NB4 (cell line): ENCODE data around the gene CCL23.

Experiments
- MYC ChIP-seq: IDR thresholded peaks from 2 replicates; pipeline ENCODE4 v1.6.1; 2011; ENCODE audit warnings: low read depth, low read length
- POLR2A ChIP-seq: IDR thresholded peaks from 2 replicates; pipeline ENCODE4 v1.6.1; 2011; ENCODE audit warnings: mild to moderate bottlenecking; ENCODE audit not compliant: insufficient read length; ENCODE audit errors: extremely low read depth
- TF ChIP-seq, protein P1 (sequence below): IDR thresholded peaks from one replicate; pipeline ENCODE4 v1.5.1; 2012; ENCODE audit warnings: low read depth, low read length
- TF ChIP-seq, protein P2 (sequence below): IDR thresholded peaks from 2 replicates; pipeline ENCODE4 v1.6.1; 2011; ENCODE audit warnings: low read depth, low read length

GRCh38 chr17:35981908-35982330 lies 35.9 kb downstream of the CCL23 start:
- TF ChIP-seq, protein P1, sequence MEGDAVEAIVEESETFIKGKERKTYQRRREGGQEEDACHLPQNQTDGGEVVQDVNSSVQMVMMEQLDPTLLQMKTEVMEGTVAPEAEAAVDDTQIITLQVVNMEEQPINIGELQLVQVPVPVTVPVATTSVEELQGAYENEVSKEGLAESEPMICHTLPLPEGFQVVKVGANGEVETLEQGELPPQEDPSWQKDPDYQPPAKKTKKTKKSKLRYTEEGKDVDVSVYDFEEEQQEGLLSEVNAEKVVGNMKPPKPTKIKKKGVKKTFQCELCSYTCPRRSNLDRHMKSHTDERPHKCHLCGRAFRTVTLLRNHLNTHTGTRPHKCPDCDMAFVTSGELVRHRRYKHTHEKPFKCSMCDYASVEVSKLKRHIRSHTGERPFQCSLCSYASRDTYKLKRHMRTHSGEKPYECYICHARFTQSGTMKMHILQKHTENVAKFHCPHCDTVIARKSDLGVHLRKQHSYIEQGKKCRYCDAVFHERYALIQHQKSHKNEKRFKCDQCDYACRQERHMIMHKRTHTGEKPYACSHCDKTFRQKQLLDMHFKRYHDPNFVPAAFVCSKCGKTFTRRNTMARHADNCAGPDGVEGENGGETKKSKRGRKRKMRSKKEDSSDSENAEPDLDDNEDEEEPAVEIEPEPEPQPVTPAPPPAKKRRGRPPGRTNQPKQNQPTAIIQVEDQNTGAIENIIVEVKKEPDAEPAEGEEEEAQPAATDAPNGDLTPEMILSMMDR = peak; percentile 34
- TF ChIP-seq POLR2A (no peak), MYC (no peak)
- TF ChIP-seq, protein P2, sequence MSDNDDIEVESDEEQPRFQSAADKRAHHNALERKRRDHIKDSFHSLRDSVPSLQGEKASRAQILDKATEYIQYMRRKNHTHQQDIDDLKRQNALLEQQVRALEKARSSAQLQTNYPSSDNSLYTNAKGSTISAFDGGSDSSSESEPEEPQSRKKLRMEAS = no peak
